ENCODE measurements around the gene C3orf80. TPM values are rescaled to one million over a fixed set of nuclear protein-coding genes. Genes with fewer than 3 reads are reported as not detected.

Gene C3orf80
- total RNA-seq, 1 experiment from 2014 or later = 2.4 TPM

GRCh38 chr3:160210341-160210740, 14.9 kb upstream of the C3orf80 start:
- Histone ChIP-seq H3K4me3 (replicated peaks in 1 of 2; ENCODE audit: low read depth in 1 of 2, low read length in 2 of 2) (no peak overlapping the region), H3K9ac (ENCODE audit: low read length) (no peak overlapping the region), H3K79me2 (ENCODE audit: insufficient read depth, low read length) (no peaks in the 10 kb centered on the region), H3K9me3 (ENCODE audit: control insufficient read depth in 1 of 2, insufficient read depth in 1 of 2, low read depth in 1 of 2, low read length in 2 of 2) (no peaks in the 10 kb centered on the region), H2AFZ (ENCODE audit: low read depth, low read length, poor library complexity, severe bottlenecking) (peak overlapping the region; percentile 59), H3K4me2 (ENCODE audit: low read length) (no peak overlapping the region), H3K36me3 (ENCODE audit: control insufficient read depth in 1 of 2, insufficient read depth in 2 of 2, low read length in 2 of 2) (no peaks in the 10 kb centered on the region), H3K27me3 (ENCODE audit: insufficient read depth, low read length) (no peaks in the 10 kb centered on the region), H4K20me1 (ENCODE audit: insufficient read depth) (no peaks in the 10 kb centered on the region), H3K27ac (ENCODE audit: low read depth, low read length) (no peak overlapping the region), H3K4me1 (ENCODE audit: control insufficient read depth in 1 of 2, insufficient read depth in 2 of 2, low read length in 2 of 2) (0 out of 4 replicates have a peak, but pooled peaks cover 0 to 3% of the 10 kb centered on the region in 2 experiments), H3K9me2 (ENCODE audit: insufficient read depth) (no peaks in the 10 kb centered on the region)
- intact Hi-C loops (cut with micrococcal nuclease) = no loop called here
- RAD21 ChIA-PET (ENCODE audit: low non-redundant PET in 1 of 2, low total read pairs in 2 of 2, uncharacterized antibody in 2 of 2, unreplicated experiment in 2 of 2) = no interaction called here
- no peak for DNase-seq (ENCODE audit: low read depth, low spot score)
- no TSS peak for BruUV-seq (replicated peaks)
- TF ChIP-seq RAD21 (IDR thresholded peaks at IDR 0.05; ENCODE audit: low read depth) (no peak), EZH2phosphoT487 (IDR thresholded peaks at IDR 0.05; ENCODE audit: borderline replicate concordance) (no peak)
- POLR2A ChIA-PET = interaction anchor here (0.8 kb wide), 1 partner anchor 235 kb away, joined by 5 read pairs; no protein-coding TSS in a partner anchor
- ATAC-seq = no peak
- CTCF ChIA-PET = interaction anchor here (1.2 to 1.4 kb wide), 4 partner anchors 12 to 325 kb away, joined by 4 to 5 read pairs (median 4); no protein-coding TSS in a partner anchor

- Histone ChIP-seq H3K79me2 (ENCODE audit: insufficient read depth, low read length) (no peaks in the 10 kb centered on the region), H3K4me3 (replicated peaks in 1 of 2; ENCODE audit: low read depth in 1 of 2, low read length in 2 of 2) (no peak overlapping the region), H3K36me3 (ENCODE audit: control insufficient read depth in 1 of 2, insufficient read depth in 2 of 2, low read length in 2 of 2) (no peaks in the 10 kb centered on the region), H3K9me2 (ENCODE audit: insufficient read depth) (no peaks in the 10 kb centered on the region), H3K4me1 (ENCODE audit: control insufficient read depth in 1 of 2, insufficient read depth in 2 of 2, low read length in 2 of 2) (0 out of 4 replicates have a peak, but pooled peaks cover 0 to 3% of the 10 kb centered on the region in 2 experiments), H3K27ac (ENCODE audit: low read depth, low read length) (no peak overlapping the region), H3K4me2 (ENCODE audit: low read length) (no peak overlapping the region), H3K9me3 (ENCODE audit: control insufficient read depth in 1 of 2, insufficient read depth in 1 of 2, low read depth in 1 of 2, low read length in 2 of 2) (no peaks in the 10 kb centered on the region), H3K27me3 (ENCODE audit: insufficient read depth, low read length) (no peaks in the 10 kb centered on the region), H2AFZ (ENCODE audit: low read depth, low read length, poor library complexity, severe bottlenecking) (peak overlapping the region; percentile 59), H3K9ac (ENCODE audit: low read length) (no peak overlapping the region), H4K20me1 (ENCODE audit: insufficient read depth) (no peaks in the 10 kb centered on the region)
- TF ChIP-seq CBX3 (IDR thresholded peaks at IDR 0.05; ENCODE audit: low read depth) = no peak
- TF ChIP-seq ZBTB33 (IDR thresholded peaks at IDR 0.05; ENCODE audit: extremely low read depth, insufficient replicate concordance, low read length) = no peak
- peak; percentile 16; the same call in 1 of the 2 replicates for TF ChIP-seq SP1 (IDR thresholded peaks at IDR 0.05; ENCODE audit: low read depth)
- TF ChIP-seq JUND (IDR thresholded peaks at IDR 0.05) = peak; percentile 36
- TF ChIP-seq EZH2 (IDR thresholded peaks at IDR 0.05) = no peak
- no peak for TF ChIP-seq POLR2AphosphoS5 (IDR thresholded peaks at IDR 0.05; ENCODE audit: low read depth, low read length)
- peak; percentile 78 for TF ChIP-seq CEBPB (IDR thresholded peaks at IDR 0.05; ENCODE audit: low read depth)
- peak; percentile 27 to 49 (median 36); a peak in 4 of 6 replicates for TF ChIP-seq CTCF (IDR thresholded peaks at IDR 0.05 in 2 of 3, conservative IDR thresholded peaks at IDR 0.05 in 1 of 3; ENCODE audit: borderline replicate concordance in 1 of 3, insufficient read depth in 1 of 3, low read depth in 2 of 3, low read length in 2 of 3)
- peak; percentile 53 for TF ChIP-seq RAD21 (IDR thresholded peaks at IDR 0.05; ENCODE audit: low read depth)
- TF ChIP-seq EZH2phosphoT487 (IDR thresholded peaks at IDR 0.05; ENCODE audit: borderline replicate concordance) = no peak
- TF ChIP-seq FOSL1 (IDR thresholded peaks at IDR 0.05; ENCODE audit: low read depth) = peak; percentile 47; the same call in 1 of the 2 replicates
- no peak for TF ChIP-seq ZNF274 (IDR thresholded peaks at IDR 0.05; ENCODE audit: low read depth, low read length)
- peak; percentile 75 for TF ChIP-seq ATF3 (IDR thresholded peaks at IDR 0.05)
- TF ChIP-seq SRF (IDR thresholded peaks at IDR 0.05; ENCODE audit: low read depth) = no peak
- TF ChIP-seq MAX (IDR thresholded peaks at IDR 0.05) = no peak
- no peak for TF ChIP-seq EGR1 (IDR thresholded peaks at IDR 0.05; ENCODE audit: low read depth)
- TF ChIP-seq ELF1 (IDR thresholded peaks at IDR 0.05; ENCODE audit: borderline replicate concordance, low read depth) = no peak
- RAD21 ChIA-PET (ENCODE audit: low non-redundant PET in 1 of 2, low total read pairs in 2 of 2, uncharacterized antibody in 2 of 2, unreplicated experiment in 2 of 2) = no interaction called here
- ATAC-seq = peak; percentile 90
- no TSS peak for BruUV-seq (replicated peaks)
- POLR2A ChIA-PET = interaction anchor here (0.8 kb wide), 1 partner anchor 234 kb away, joined by 5 read pairs; no protein-coding TSS in a partner anchor
- intact Hi-C loops (cut with micrococcal nuclease) = no loop called here
- peak; percentile 62 for DNase-seq (ENCODE audit: low read depth, low spot score)
- CTCF ChIA-PET = interaction anchor here (1.2 to 1.4 kb wide), 4 partner anchors 12 to 326 kb away, joined by 4 to 5 read pairs (median 4); no protein-coding TSS in a partner anchor
Measured at GRCh38 chr3:160210799-160211221, 14.4 kb upstream of the C3orf80 start.

Measured in HCT116 (cell line).